Measurements from ENCODE around the gene ANXA4.

- TF ChIP-seq MYC (IDR thresholded peaks at IDR 0.05; ENCODE audit: borderline replicate concordance, low read length) = no peak
- no peak for TF ChIP-seq POLR2A (IDR thresholded peaks at IDR 0.05; ENCODE audit: low read length)
- no peak for TF ChIP-seq EP300 (IDR thresholded peaks at IDR 0.05)
- no peak for TF ChIP-seq TP53 (CRISPR knock-in tag; IDR thresholded peaks at IDR 0.05)
- TF ChIP-seq CTCF (IDR thresholded peaks at IDR 0.05) = no peak
- no peak for TF ChIP-seq MAX (IDR thresholded peaks at IDR 0.05)
- no peak for TF ChIP-seq REST (IDR thresholded peaks at IDR 0.05)
- no peak for TF ChIP-seq RFX5 (IDR thresholded peaks at IDR 0.05)
- no peak for TF ChIP-seq NR3C1 (IDR thresholded peaks at IDR 0.05)
- no peak for TF ChIP-seq HES2 (IDR thresholded peaks at IDR 0.05)
These were observed 39.0 kb downstream of the ANXA4 start for GRCh38 chr2:69780921-69781320.

Data from A549 (cell line).